Chondrocyte (in vitro differentiated cells): Measurements from ENCODE around the gene TMPRSS4. TPM values are rescaled to one million over a fixed set of nuclear protein-coding genes. Genes with fewer than 3 reads are reported as not detected.

ENCODE experiments used
- DNase-seq: peaks from one replicate; pipeline ENCODE4 v3.0.0; 2021; ENCODE audit warnings: mixed read lengths, low spot score
- H3K27ac Mint-ChIP-seq: one replicate; pipeline ENCODE4 v1.8.0; 2021; ENCODE audit warnings: mild to moderate bottlenecking, moderate library complexity, mixed read lengths; ENCODE audit not compliant: unreplicated experiment
- H3K27me3 Mint-ChIP-seq: 2 replicates; pipeline ENCODE4 v1.8.0; 2021; ENCODE audit warnings: low read depth, mixed read lengths
- H3K36me3 Mint-ChIP-seq: 2 replicates; pipeline ENCODE4 v1.8.0; 2021; ENCODE audit warnings: low read depth, mixed read lengths
- H3K4me1 Mint-ChIP-seq: 2 replicates; pipeline ENCODE4 v1.8.0; 2021; ENCODE audit warnings: low read depth, mild to moderate bottlenecking, mixed read lengths
- H3K4me3 Mint-ChIP-seq: one replicate; pipeline ENCODE4 v1.8.0; 2021; ENCODE audit warnings: mild to moderate bottlenecking, moderate library complexity, mixed read lengths; ENCODE audit not compliant: unreplicated experiment
- H3K9me3 Mint-ChIP-seq: 2 replicates; pipeline ENCODE4 v1.8.0; 2021; ENCODE audit warnings: low read depth, mixed read lengths
- CTCF ChIP-seq: fragments of 200-600 bp; sonication (generic); IDR thresholded peaks from 2 replicates; pipeline ENCODE4 v1.5.0; 2021; ENCODE audit warnings: antibody characterized with exemption, mild to moderate bottlenecking, moderate library complexity
- total RNA-seq: library from RNA; stranded (reverse); gene quantifications from 3 replicates; pipeline ENCODE4 v1.2.1, GENCODE V29; 2021

Gene TMPRSS4
- total RNA-seq, 1 donor from 2014 or later: not detected

- no peaks in the 10 kb centered on the region for H3K36me3 Mint-ChIP-seq
- peak; percentile 58 for DNase-seq
- H3K27ac Mint-ChIP-seq: no peak overlapping the region
- no peak overlapping the region for H3K4me3 Mint-ChIP-seq
- no peak for TF ChIP-seq CTCF
- H3K4me1 Mint-ChIP-seq: peaks cover 4% of the 10 kb centered on the region
- H3K27me3 Mint-ChIP-seq: peaks cover 35% of the 10 kb centered on the region
- H3K9me3 Mint-ChIP-seq: no peaks in the 10 kb centered on the region
Measured at GRCh38 chr11:118102721-118103261, 25.9 kb downstream of the TMPRSS4 start.

GRCh38 chr11:118104491-118104890, 27.6 kb downstream of the TMPRSS4 start:
- H3K36me3 Mint-ChIP-seq: no peaks in the 10 kb centered on the region
- peaks cover 29% of the 10 kb centered on the region for H3K27me3 Mint-ChIP-seq
- TF ChIP-seq CTCF: no peak
- H3K9me3 Mint-ChIP-seq: no peaks in the 10 kb centered on the region
- no peak overlapping the region for H3K4me3 Mint-ChIP-seq
- peaks cover 6% of the 10 kb centered on the region for H3K4me1 Mint-ChIP-seq
- DNase-seq: no peak
- no peak overlapping the region for H3K27ac Mint-ChIP-seq

GRCh38 chr11:118105657-118106305, 28.9 kb downstream of the TMPRSS4 start:
- no peak for DNase-seq
- TF ChIP-seq CTCF: no peak
- no peak overlapping the region for H3K4me3 Mint-ChIP-seq
- H3K27ac Mint-ChIP-seq: no peak overlapping the region
- H3K27me3 Mint-ChIP-seq: peaks cover 21% of the 10 kb centered on the region
- no peaks in the 10 kb centered on the region for H3K36me3 Mint-ChIP-seq
- H3K4me1 Mint-ChIP-seq: peaks cover 6% of the 10 kb centered on the region
- no peaks in the 10 kb centered on the region for H3K9me3 Mint-ChIP-seq

- TF ChIP-seq CTCF: no peak
- Mint-ChIP-seq H3K9me3 (no peaks in the 10 kb centered on the region), H3K36me3 (no peaks in the 10 kb centered on the region), H3K27me3 (peaks cover 16% of the 10 kb centered on the region), H3K4me3 (no peak overlapping the region), H3K27ac (no peak overlapping the region), H3K4me1 (peaks cover 6% of the 10 kb centered on the region)
- DNase-seq: no peak
Measured at GRCh38 chr11:118106789-118107335, 30.0 kb downstream of the TMPRSS4 start.

GRCh38 chr11:118108513-118108912, 31.6 kb downstream of the TMPRSS4 start:
- Mint-ChIP-seq H3K27ac (no peak overlapping the region), H3K27me3 (peaks cover 19% of the 10 kb centered on the region), H3K9me3 (no peaks in the 10 kb centered on the region), H3K4me3 (no peak overlapping the region), H3K36me3 (no peaks in the 10 kb centered on the region), H3K4me1 (peaks cover 6% of the 10 kb centered on the region)
- peak; percentile 34 for DNase-seq
- no peak for TF ChIP-seq CTCF
